Measurements from ENCODE around the gene AUTS2. TPM values are rescaled to one million over a fixed set of nuclear protein-coding genes. Genes with fewer than 3 reads are reported as not detected.

AUTS2 gene
- total RNA-seq, 1 donor from 2014 or later = 53.0 TPM

DNA sequence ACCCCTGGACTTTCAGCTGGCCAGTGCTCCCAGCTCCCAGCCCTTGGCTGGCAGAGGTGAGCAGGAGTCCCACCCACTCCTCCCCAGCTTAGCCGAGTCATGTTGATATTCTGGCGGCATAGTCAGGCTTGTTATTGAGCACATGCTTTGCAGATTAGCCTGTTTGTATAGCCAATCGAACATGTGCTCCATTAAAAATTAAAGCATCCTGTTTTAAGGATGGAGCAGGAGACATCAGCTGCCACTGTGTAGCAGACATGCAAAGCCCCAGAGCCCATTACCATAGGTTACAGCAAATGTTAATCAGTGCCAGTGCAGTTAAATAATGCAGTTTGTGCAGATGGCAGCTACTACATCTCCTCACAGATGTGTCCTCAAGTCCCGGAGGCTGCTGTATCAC, 959.1 kb downstream of the AUTS2 start:
- Histone ChIP-seq H3K36me3 (no peaks in the 10 kb centered on the region), H3K27me3 (no peaks in the 10 kb centered on the region)

DNA sequence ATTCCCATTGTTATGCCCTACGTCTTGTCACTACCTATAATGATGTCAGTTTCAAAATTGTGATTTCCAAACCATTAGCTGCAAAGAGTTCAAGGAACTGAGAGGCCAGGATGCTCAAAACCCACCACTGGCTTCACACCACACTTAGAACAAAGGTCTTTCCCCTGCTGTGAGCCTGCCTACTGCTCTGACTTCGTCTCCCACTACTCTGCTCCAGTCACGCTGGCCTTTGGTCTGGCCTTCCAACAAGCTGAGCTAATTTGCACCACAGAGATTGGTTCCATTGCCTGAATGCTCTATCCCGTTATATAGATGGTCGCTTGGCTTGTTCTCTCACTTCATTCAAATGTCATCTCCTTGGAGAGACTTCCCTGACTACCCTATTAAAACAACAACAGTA, 961.5 kb downstream of the AUTS2 start:
- H3K9me3 ChIP-seq = no peaks in the 10 kb centered on the region
- no peaks in the 10 kb centered on the region for H3K36me3 ChIP-seq
- no peak overlapping the region for H3K27ac ChIP-seq
- H3K27me3 ChIP-seq = no peaks in the 10 kb centered on the region
- H3K4me3 ChIP-seq = no peak overlapping the region
- TF ChIP-seq POLR2A (IDR thresholded peaks at IDR 0.05) (no peak), POLR2AphosphoS5 (IDR thresholded peaks at IDR 0.05; ENCODE audit: insufficient read depth in 1 of 2, low read depth in 1 of 2) (no peak)
- TF ChIP-seq, protein P1, sequence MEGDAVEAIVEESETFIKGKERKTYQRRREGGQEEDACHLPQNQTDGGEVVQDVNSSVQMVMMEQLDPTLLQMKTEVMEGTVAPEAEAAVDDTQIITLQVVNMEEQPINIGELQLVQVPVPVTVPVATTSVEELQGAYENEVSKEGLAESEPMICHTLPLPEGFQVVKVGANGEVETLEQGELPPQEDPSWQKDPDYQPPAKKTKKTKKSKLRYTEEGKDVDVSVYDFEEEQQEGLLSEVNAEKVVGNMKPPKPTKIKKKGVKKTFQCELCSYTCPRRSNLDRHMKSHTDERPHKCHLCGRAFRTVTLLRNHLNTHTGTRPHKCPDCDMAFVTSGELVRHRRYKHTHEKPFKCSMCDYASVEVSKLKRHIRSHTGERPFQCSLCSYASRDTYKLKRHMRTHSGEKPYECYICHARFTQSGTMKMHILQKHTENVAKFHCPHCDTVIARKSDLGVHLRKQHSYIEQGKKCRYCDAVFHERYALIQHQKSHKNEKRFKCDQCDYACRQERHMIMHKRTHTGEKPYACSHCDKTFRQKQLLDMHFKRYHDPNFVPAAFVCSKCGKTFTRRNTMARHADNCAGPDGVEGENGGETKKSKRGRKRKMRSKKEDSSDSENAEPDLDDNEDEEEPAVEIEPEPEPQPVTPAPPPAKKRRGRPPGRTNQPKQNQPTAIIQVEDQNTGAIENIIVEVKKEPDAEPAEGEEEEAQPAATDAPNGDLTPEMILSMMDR (IDR thresholded peaks at IDR 0.05) = no peak
- peak in 1 of 2 donors; percentile 54 for DNase-seq (ENCODE audit: extremely low spot score in 2 of 2)
- no peaks in the 10 kb centered on the region for H3K4me1 ChIP-seq
- intact Hi-C loops (cut with DNase I) = no loop called here

More for the DNA sequence above, 959.1 kb downstream of the AUTS2 start:
- Histone ChIP-seq H3K4me3 (no peak overlapping the region), H3K4me1 (no peaks in the 10 kb centered on the region), H3K9me3 (no peaks in the 10 kb centered on the region), H3K27ac (no peak overlapping the region)
- DNase-seq (ENCODE audit: extremely low spot score in 2 of 2) = peak in 1 of 2 donors; percentile 49
- intact Hi-C loops (cut with DNase I) = no loop called here
- TF ChIP-seq POLR2AphosphoS5 (IDR thresholded peaks at IDR 0.05; ENCODE audit: insufficient read depth in 1 of 2, low read depth in 1 of 2) (no peak), POLR2A (IDR thresholded peaks at IDR 0.05) (no peak)
- TF ChIP-seq, protein P1 (IDR thresholded peaks at IDR 0.05) = no peak

DNA sequence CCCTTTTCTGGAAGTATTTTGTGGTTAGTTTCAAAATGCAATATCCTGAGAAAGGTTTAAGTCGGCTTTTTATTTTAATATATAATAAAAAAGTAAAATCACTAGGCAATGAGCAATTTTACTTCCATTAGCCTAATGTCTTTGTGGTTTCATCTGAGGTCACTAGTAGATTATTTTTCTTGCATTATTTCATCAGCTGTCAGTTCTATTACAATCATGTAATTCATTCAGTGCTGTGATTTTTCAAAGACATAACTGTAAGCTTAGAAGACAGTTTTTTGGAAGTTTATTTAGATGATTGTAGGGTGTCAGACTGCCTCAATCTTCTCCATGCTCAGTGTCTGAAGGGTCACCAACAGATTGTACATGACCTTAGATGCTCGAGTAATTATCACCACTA, 965.7 kb downstream of the AUTS2 start:
- intact Hi-C loops (cut with DNase I) = no loop called here
- no peaks in the 10 kb centered on the region for H3K27me3 ChIP-seq
- TF ChIP-seq, protein P1 (IDR thresholded peaks at IDR 0.05) = no peak
- no peak for TF ChIP-seq POLR2AphosphoS5 (IDR thresholded peaks at IDR 0.05; ENCODE audit: insufficient read depth in 1 of 2, low read depth in 1 of 2)
- no peak for TF ChIP-seq POLR2A (IDR thresholded peaks at IDR 0.05)
- no peaks in the 10 kb centered on the region for H3K36me3 ChIP-seq
- H3K9me3 ChIP-seq = no peaks in the 10 kb centered on the region
- H3K4me1 ChIP-seq = no peaks in the 10 kb centered on the region
- H3K27ac ChIP-seq = no peak overlapping the region
- no peak overlapping the region for H3K4me3 ChIP-seq
- DNase-seq (ENCODE audit: extremely low spot score in 2 of 2) = no peak

DNA sequence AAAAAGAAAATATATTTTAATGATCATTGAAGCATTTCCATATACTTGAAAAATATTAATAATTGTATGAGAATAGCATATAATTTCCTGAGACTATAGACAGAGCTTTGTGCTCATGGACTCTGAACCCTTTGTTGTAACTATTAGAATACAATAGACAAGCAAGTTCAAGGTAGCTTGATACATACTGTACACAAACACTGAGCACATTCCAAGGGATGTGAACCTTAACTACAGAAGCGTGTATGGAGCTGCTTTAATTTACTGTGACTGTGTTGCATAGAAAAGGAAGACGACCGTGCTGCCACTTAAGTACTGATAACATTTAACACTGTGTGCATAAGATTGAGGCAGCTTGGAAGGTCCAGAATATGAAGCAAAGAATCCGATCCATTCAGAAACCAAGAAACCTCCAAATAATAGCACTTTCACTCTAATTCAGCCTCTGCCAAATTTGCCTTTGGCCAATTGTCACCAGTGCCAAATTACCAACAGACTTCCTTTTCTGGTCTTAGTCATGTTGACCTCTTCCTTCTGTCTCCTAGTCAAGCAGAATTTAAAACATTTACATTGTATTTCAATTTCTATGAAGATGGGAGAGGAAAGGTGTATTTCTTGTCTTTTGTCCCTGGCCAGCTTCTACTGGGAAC, 967.6 kb downstream of the AUTS2 start:
- H3K9me3 ChIP-seq = no peaks in the 10 kb centered on the region
- H3K27me3 ChIP-seq = no peaks in the 10 kb centered on the region
- intact Hi-C loops (cut with DNase I) = no loop called here
- TF ChIP-seq, protein P1 (IDR thresholded peaks at IDR 0.05) = no peak
- no peak for TF ChIP-seq POLR2AphosphoS5 (IDR thresholded peaks at IDR 0.05; ENCODE audit: insufficient read depth in 1 of 2, low read depth in 1 of 2)
- TF ChIP-seq POLR2A (IDR thresholded peaks at IDR 0.05) = no peak
- H3K4me1 ChIP-seq = no peaks in the 10 kb centered on the region
- H3K27ac ChIP-seq = no peak overlapping the region
- no peaks in the 10 kb centered on the region for H3K36me3 ChIP-seq
- DNase-seq (ENCODE audit: extremely low spot score in 2 of 2) = no peak
- no peak overlapping the region for H3K4me3 ChIP-seq

DNA sequence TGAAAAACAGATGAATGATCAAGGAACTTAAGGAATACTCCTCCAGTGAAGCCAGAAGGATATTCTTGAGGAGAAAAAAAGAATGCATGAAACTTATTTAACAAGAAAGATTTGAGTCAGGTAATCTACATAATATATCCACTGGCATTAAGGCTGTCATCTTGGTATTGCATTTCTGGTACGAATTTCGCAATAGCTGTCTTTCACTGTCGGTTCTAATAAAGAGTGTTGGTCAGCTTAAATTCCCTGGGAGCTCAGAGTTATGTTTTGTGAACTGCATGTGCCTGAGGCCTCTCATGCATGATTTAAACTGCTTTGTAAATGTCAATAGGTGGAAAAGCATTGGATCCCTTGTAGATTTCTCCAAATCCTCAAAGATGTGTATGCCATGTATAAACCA, 968.4 kb downstream of the AUTS2 start:
- Histone ChIP-seq H3K9me3 (no peaks in the 10 kb centered on the region), H3K4me3 (no peak overlapping the region)
- no peak for DNase-seq (ENCODE audit: extremely low spot score in 2 of 2)

More for the DNA sequence above, 968.4 kb downstream of the AUTS2 start:
- no peaks in the 10 kb centered on the region for H3K36me3 ChIP-seq
- no peaks in the 10 kb centered on the region for H3K4me1 ChIP-seq
- intact Hi-C loops (cut with DNase I) = no loop called here
- H3K27ac ChIP-seq = no peak overlapping the region
- H3K27me3 ChIP-seq = no peaks in the 10 kb centered on the region
- TF ChIP-seq POLR2A (IDR thresholded peaks at IDR 0.05) (no peak), POLR2AphosphoS5 (IDR thresholded peaks at IDR 0.05; ENCODE audit: insufficient read depth in 1 of 2, low read depth in 1 of 2) (peak in 1 of 2 donors; percentile 52)
- TF ChIP-seq, protein P1 (IDR thresholded peaks at IDR 0.05) = no peak

Data from vagina (tissue), 2 donors.